Measurements from ENCODE around the gene DPEP2.

- TF ChIP-seq CTCF (conservative IDR thresholded peaks at IDR 0.05; ENCODE audit: low read length): no peak
- no peak for TF ChIP-seq EZH2phosphoT487 (IDR thresholded peaks at IDR 0.05; ENCODE audit: borderline replicate concordance)
Measured at GRCh38 chr16:67977469-67978227, 21.6 kb downstream of the DPEP2 start.

Data from Loucy (cell line).